Vagina (tissue), 2 donors: ENCODE measurements around the gene SYT13. TPM values are rescaled to one million over a fixed set of nuclear protein-coding genes. Genes with fewer than 3 reads are reported as not detected.
A peak's percentile ranks its signal among the peaks of the same experiment; 100 is the strongest.

Source experiments
- DNase-seq, 2 donors: peaks; one replicate each; pipeline ENCODE4 v3.0.0-alpha.2; 2017; ENCODE audit errors: extremely low spot score in 2 of 2
- H3K27ac ChIP-seq: fragments of 200-600 bp; sonication (generic); one replicate; pipeline ENCODE4 v1.5.1; 2019
- H3K27me3 ChIP-seq: fragments of 200-600 bp; sonication (generic); one replicate; pipeline ENCODE4 v1.5.1; 2019
- H3K36me3 ChIP-seq, 2 donors: fragments of 200-600 bp; sonication (generic); one replicate each; pipeline ENCODE4 v1.5.1; 2017 to 2019
- H3K4me1 ChIP-seq: fragments of 200-600 bp; sonication (generic); one replicate; pipeline ENCODE4 v1.5.1; 2019
- H3K4me3 ChIP-seq, 2 donors: fragments of 200-600 bp; sonication (generic); 1 replicate in 1 of 2; 2 replicates in 1 of 2; pipeline ENCODE4 v1.5.1; 2016 to 2019
- H3K9me3 ChIP-seq: fragments of 200-600 bp; sonication (generic); one replicate; pipeline ENCODE4 v1.5.1; 2019
- POLR2A ChIP-seq, 2 donors: fragments of 450-650 bp; IDR thresholded peaks; one replicate each; pipeline ENCODE4 v1.6.1; 2017; ENCODE audit warnings: antibody characterized with exemption in 2 of 2, mild to moderate bottlenecking in 2 of 2, moderate library complexity in 2 of 2
- POLR2AphosphoS5 ChIP-seq, 2 donors: sonication (generic); formaldehyde crosslinking; IDR thresholded peaks; one replicate each; pipeline ENCODE4 v1.9.0; 2017; ENCODE audit warnings: antibody characterized with exemption in 2 of 2, mild to moderate bottlenecking in 2 of 2, low read depth in 1 of 2; ENCODE audit not compliant: insufficient read depth in 1 of 2
- intact Hi-C: fragments of 100-400 bp; cut with DNase I; formaldehyde crosslinking; loops from one replicate; pipeline ENCODE4 v1.15.1; 2023
- total RNA-seq: library from RNA; depleted of rRNA; stranded (reverse); fragments of >200 nt; gene quantifications from one replicate; pipeline ENCODE4 v1.2.3, GENCODE V29; 2016
- TF ChIP-seq, protein P1 (sequence below), 3 experiments: fragments of 450-650 bp in 2 of 3; fragments of 200-600 bp in 1 of 3; sonication (generic) in 1 of 3; IDR thresholded peaks; one replicate each; pipeline ENCODE4 v1.5.1; 2017 to 2019; ENCODE audit warnings: antibody characterized with exemption in 3 of 3, mild to moderate bottlenecking in 2 of 3, moderate library complexity in 2 of 3

Gene SYT13
- total RNA-seq, 1 donor from 2014 or later = 1.2 TPM

- Histone ChIP-seq H3K27ac (no peak overlapping the region), H3K27me3 (no peaks in the 10 kb centered on the region), H3K36me3 (no peaks in the 10 kb centered on the region), H3K4me1 (no peaks in the 10 kb centered on the region), H3K9me3 (no peaks in the 10 kb centered on the region), H3K4me3 (no peak overlapping the region)
- no peak for TF ChIP-seq POLR2A (IDR thresholded peaks at IDR 0.05)
- TF ChIP-seq, protein P1, sequence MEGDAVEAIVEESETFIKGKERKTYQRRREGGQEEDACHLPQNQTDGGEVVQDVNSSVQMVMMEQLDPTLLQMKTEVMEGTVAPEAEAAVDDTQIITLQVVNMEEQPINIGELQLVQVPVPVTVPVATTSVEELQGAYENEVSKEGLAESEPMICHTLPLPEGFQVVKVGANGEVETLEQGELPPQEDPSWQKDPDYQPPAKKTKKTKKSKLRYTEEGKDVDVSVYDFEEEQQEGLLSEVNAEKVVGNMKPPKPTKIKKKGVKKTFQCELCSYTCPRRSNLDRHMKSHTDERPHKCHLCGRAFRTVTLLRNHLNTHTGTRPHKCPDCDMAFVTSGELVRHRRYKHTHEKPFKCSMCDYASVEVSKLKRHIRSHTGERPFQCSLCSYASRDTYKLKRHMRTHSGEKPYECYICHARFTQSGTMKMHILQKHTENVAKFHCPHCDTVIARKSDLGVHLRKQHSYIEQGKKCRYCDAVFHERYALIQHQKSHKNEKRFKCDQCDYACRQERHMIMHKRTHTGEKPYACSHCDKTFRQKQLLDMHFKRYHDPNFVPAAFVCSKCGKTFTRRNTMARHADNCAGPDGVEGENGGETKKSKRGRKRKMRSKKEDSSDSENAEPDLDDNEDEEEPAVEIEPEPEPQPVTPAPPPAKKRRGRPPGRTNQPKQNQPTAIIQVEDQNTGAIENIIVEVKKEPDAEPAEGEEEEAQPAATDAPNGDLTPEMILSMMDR (IDR thresholded peaks at IDR 0.05) = no peak
- TF ChIP-seq POLR2AphosphoS5 (IDR thresholded peaks at IDR 0.05; ENCODE audit: insufficient read depth in 1 of 2, low read depth in 1 of 2) = no peak
- no peak for DNase-seq
- intact Hi-C loops = no loop called here
These were observed 30.1 kb upstream of the SYT13 start for GRCh38 chr11:45316258-45316657.

DNA sequence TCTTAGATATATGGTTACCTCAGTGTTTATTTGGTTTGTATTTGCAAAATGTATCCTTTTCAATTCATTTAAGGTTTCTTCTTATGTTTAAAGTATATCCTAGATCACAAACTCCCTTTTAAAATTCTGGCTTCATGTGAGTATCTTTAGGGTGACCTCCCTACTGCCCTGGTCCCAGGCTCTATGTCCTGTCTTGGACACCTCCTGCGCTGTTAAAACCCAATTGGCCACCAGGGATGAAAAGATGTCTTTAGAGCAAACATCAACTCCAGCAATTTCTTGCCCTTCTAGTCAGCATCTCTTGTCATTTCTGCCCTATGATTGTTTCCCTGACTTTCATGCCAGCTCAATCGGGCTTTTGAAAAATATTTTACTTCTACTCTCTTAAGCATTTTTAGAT lies 28.8 kb upstream of the SYT13 start:
- no peak for TF ChIP-seq POLR2A (IDR thresholded peaks at IDR 0.05)
- no peak for TF ChIP-seq POLR2AphosphoS5 (IDR thresholded peaks at IDR 0.05; ENCODE audit: insufficient read depth in 1 of 2, low read depth in 1 of 2)
- TF ChIP-seq, protein P1 (IDR thresholded peaks at IDR 0.05) = no peak
- no peak overlapping the region for H3K27ac ChIP-seq
- intact Hi-C loops = no loop called here
- H3K27me3 ChIP-seq = no peaks in the 10 kb centered on the region
- no peaks in the 10 kb centered on the region for H3K36me3 ChIP-seq
- H3K4me3 ChIP-seq = no peak overlapping the region
- H3K4me1 ChIP-seq = no peaks in the 10 kb centered on the region
- H3K9me3 ChIP-seq = no peaks in the 10 kb centered on the region
- peak; percentile 8 to 25 for DNase-seq

DNA sequence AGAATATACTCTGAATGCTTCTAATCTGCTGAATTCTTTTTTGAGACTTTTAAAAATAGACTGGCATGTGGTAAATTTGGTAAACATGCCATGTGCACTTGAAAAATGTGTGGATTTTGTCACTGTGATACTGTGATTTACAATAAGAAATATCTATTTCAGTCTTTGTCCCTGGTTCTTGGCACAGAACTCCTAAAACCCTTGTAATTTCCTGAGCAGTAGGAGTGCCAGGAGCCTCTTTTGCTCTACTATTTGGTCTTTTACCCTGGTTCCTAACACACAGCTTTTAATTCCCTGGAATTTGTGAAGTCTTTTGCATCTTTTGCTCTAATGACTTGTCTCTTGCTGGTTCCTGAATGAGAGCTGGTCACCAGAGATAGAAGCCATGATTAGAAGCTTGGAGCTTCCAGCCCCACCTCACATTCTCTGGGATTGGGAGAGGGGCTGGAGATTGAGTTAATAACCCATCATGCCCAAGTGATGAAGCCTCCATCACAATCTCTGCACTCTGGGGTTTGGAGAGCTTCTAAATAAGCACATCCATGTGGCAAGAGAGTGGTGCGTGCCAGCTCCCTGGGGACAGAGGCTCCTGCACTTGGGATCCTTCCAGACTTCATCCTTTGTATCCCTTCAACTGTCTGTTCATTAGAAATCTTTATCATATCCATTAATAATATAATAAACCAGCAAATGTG lies 27.2 kb upstream of the SYT13 start:
- no peak overlapping the region for H3K4me3 ChIP-seq
- intact Hi-C loops = no loop called here

GRCh38 chr11:45305874-45306623 lies 19.9 kb upstream of the SYT13 start:
- peak in 1 of 2 donors; percentile 19 for DNase-seq
- no peaks in the 10 kb centered on the region for H3K4me1 ChIP-seq
- H3K27me3 ChIP-seq = no peaks in the 10 kb centered on the region
- H3K27ac ChIP-seq = no peak overlapping the region
- H3K36me3 ChIP-seq = no peaks in the 10 kb centered on the region
- TF ChIP-seq POLR2A (IDR thresholded peaks at IDR 0.05) (no peak), POLR2AphosphoS5 (IDR thresholded peaks at IDR 0.05; ENCODE audit: insufficient read depth in 1 of 2, low read depth in 1 of 2) (no peak)
- TF ChIP-seq, protein P1 (IDR thresholded peaks at IDR 0.05) = no peak
- H3K4me3 ChIP-seq = no peak overlapping the region
- intact Hi-C loops = no loop called here
- no peaks in the 10 kb centered on the region for H3K9me3 ChIP-seq

More for the DNA sequence above, 27.2 kb upstream of the SYT13 start:
- TF ChIP-seq POLR2AphosphoS5 (IDR thresholded peaks at IDR 0.05; ENCODE audit: insufficient read depth in 1 of 2, low read depth in 1 of 2) (no peak), POLR2A (IDR thresholded peaks at IDR 0.05) (no peak)
- TF ChIP-seq, protein P1 (IDR thresholded peaks at IDR 0.05) = no peak
- Histone ChIP-seq H3K27me3 (no peaks in the 10 kb centered on the region), H3K9me3 (no peaks in the 10 kb centered on the region), H3K36me3 (no peaks in the 10 kb centered on the region), H3K4me1 (no peaks in the 10 kb centered on the region), H3K27ac (no peak overlapping the region)
- peak; percentile 29 to 37 for DNase-seq

GRCh38 chr11:45304992-45305335 lies 18.8 kb upstream of the SYT13 start:
- Histone ChIP-seq H3K4me1 (no peaks in the 10 kb centered on the region), H3K27ac (no peak overlapping the region), H3K36me3 (no peaks in the 10 kb centered on the region), H3K27me3 (no peaks in the 10 kb centered on the region), H3K9me3 (no peaks in the 10 kb centered on the region), H3K4me3 (no peak overlapping the region)
- DNase-seq = peak; percentile 16 to 62
- intact Hi-C loops = no loop called here
- TF ChIP-seq POLR2AphosphoS5 (IDR thresholded peaks at IDR 0.05; ENCODE audit: insufficient read depth in 1 of 2, low read depth in 1 of 2) (no peak), POLR2A (IDR thresholded peaks at IDR 0.05) (no peak)
- TF ChIP-seq, protein P1 (IDR thresholded peaks at IDR 0.05) = no peak
